OCI-LY7 (cell line): ENCODE results near the gene ATF2. TPM values are rescaled to one million over a fixed set of nuclear protein-coding genes. Genes with fewer than 3 reads are reported as not detected.

ENCODE experiments used
- BruUV-seq: library from RNA; stranded (reverse); fragments of 400-500 nt; replicated peaks from 2 replicates; lab custom pipeline; 2021; lab: Mats Ljungman, UMichigan
- CTCF ChIA-PET: fragments of 300-600 bp; sonication (Branson Sonifier 250); formaldehyde crosslinking; loops from one replicate; lab custom pipeline; 2022; ENCODE audit warnings: antibody characterized with exemption; ENCODE audit not compliant: unreplicated experiment; lab: Charles Lee
- POLR2A ChIA-PET: fragments of 300-600 bp; sonication (Branson Sonifier 250); formaldehyde crosslinking; loops from one replicate; lab custom pipeline; 2022; ENCODE audit warnings: antibody characterized with exemption; lab: Charles Lee
- DNase-seq: peaks from one replicate; pipeline ENCODE4 v3.0.0-alpha.2; 2015; ENCODE audit warnings: low spot score
- H2AFZ ChIP-seq: fragments of 200-600 bp; sonication (generic), shearing (Covaris generic); 2 replicates; pipeline ENCODE4 v1.6.1; 2014; ENCODE audit warnings: mild to moderate bottlenecking, antibody characterized with exemption, low read length, moderate library complexity
- H3K27ac ChIP-seq: fragments of 200-600 bp; sonication (generic); 2 replicates; pipeline ENCODE4 v1.5.1; 2014; ENCODE audit warnings: mixed run types, low read depth, mild to moderate bottlenecking, moderate library complexity, low read length, inconsistent platforms; ENCODE audit not compliant: poor library complexity, severe bottlenecking
- H3K36me3 ChIP-seq: fragments of 200-600 bp; sonication (generic); 2 replicates; pipeline ENCODE4 v1.6.1; 2014; ENCODE audit warnings: mild to moderate bottlenecking, antibody characterized with exemption, low read length, moderate library complexity, mixed read lengths; ENCODE audit not compliant: insufficient read depth
- H3K4me1 ChIP-seq: fragments of 200-600 bp; sonication (generic); 2 replicates; pipeline ENCODE4 v1.5.1; 2014; ENCODE audit warnings: mild to moderate bottlenecking, low read length; ENCODE audit not compliant: insufficient read depth, poor library complexity, severe bottlenecking
- H3K4me2 ChIP-seq: fragments of 200-600 bp; sonication (generic); 2 replicates; pipeline ENCODE4 v1.6.1; 2014; ENCODE audit warnings: mild to moderate bottlenecking, low read length
- H3K4me3 ChIP-seq: fragments of 200-600 bp; sonication (generic); 2 replicates; pipeline ENCODE4 v1.5.1; 2014; ENCODE audit warnings: mild to moderate bottlenecking, low read depth, low read length; ENCODE audit not compliant: poor library complexity, severe bottlenecking
- H3K79me2 ChIP-seq: fragments of 200-600 bp; sonication (generic); 2 replicates; pipeline ENCODE4 v1.6.1; 2016; ENCODE audit warnings: low read depth, mild to moderate bottlenecking, low read length, moderate library complexity, mixed read lengths; ENCODE audit not compliant: insufficient read depth
- H3K9me2 ChIP-seq: fragments of 200-600 bp; sonication (generic); 2 replicates; pipeline ENCODE4 v1.6.1; 2016; ENCODE audit warnings: mild to moderate bottlenecking, low read length, mixed read lengths; ENCODE audit not compliant: insufficient read depth
- H3K9me3 ChIP-seq: fragments of 200-600 bp; sonication (generic); 2 replicates; pipeline ENCODE4 v1.6.1; 2014; ENCODE audit warnings: mild to moderate bottlenecking, mixed run types, low read length, mixed read lengths
- H4K20me1 ChIP-seq: fragments of 200-600 bp; sonication (generic); 2 replicates; pipeline ENCODE4 v1.6.1; 2014; ENCODE audit warnings: mild to moderate bottlenecking, antibody characterized with exemption, low read length, moderate library complexity, mixed read lengths; ENCODE audit not compliant: insufficient read depth
- CTCF ChIP-seq: fragments of 200-600 bp; sonication (generic); conservative IDR thresholded peaks from 2 replicates; pipeline ENCODE4 v1.5.1; 2014; ENCODE audit warnings: mild to moderate bottlenecking, antibody characterized with exemption, low read length, moderate library complexity, mixed read lengths
- EZH2phosphoT487 ChIP-seq: fragments of 200-600 bp; sonication (generic); IDR thresholded peaks from 2 replicates; pipeline ENCODE4 v1.6.1; 2018; ENCODE audit warnings: low read depth, borderline replicate concordance, mild to moderate bottlenecking, mixed run types, antibody characterized with exemption, low read length, moderate library complexity, mixed read lengths
- intact Hi-C: fragments of 100-400 bp; cut with micrococcal nuclease; formaldehyde crosslinking; loops from one replicate; pipeline ENCODE4 v1.10.0; 2022; ENCODE audit not compliant: unreplicated experiment
- total RNA-seq, 2 experiments: library from RNA; depleted of rRNA in 1 of 2; stranded (reverse); fragments of >200 nt in 1 of 2; shearing (Covaris generic) in 1 of 2; gene quantifications; 2 replicates each; pipeline ENCODE4 v1.2.3, GENCODE V29; 2014 to 2022

The ATF2 gene
- total RNA-seq, 2 experiments from 2014 or later = 22.7 to 43.3 TPM

- peak within 1 kb of the TSS; percentile 93 for H3K4me2 ChIP-seq
- peak; percentile 97 for DNase-seq
- no peaks in the 10 kb centered on the region for H3K9me3 ChIP-seq
- TF ChIP-seq CTCF = peak; percentile 42; the same call in 1 of the 2 replicates
- no peak for TF ChIP-seq EZH2phosphoT487
- ChIA-PET CTCF (no interaction called here), POLR2A (interaction anchor here (4.3 kb wide), 1 partner anchor 12 kb away, joined by 38 read pairs; the partner anchor contains the start of gene ATF2)
- peaks cover 31% of the 10 kb centered on the region for H3K4me1 ChIP-seq
- no TSS peak for BruUV-seq
- peak within 1 kb of the TSS; percentile 92 for H2AFZ ChIP-seq
- H3K27ac ChIP-seq = peak within 1 kb of the TSS; percentile 67
- peak within 1 kb of the TSS; percentile 85 for H3K4me3 ChIP-seq
- peaks cover 49% of the 10 kb centered on the region for H3K79me2 ChIP-seq
- peaks cover 48% of the 10 kb centered on the region for H3K36me3 ChIP-seq
- H4K20me1 ChIP-seq = peaks cover 39% of the 10 kb centered on the region
- no peaks in the 10 kb centered on the region for H3K9me2 ChIP-seq
- intact Hi-C loops = loop anchor here (1.0 to 10.0 kb wide), 4 partner anchors 13 to 824 kb away; partner anchors contain the start of genes ATF2 and LNPK
These were observed 13.3 kb upstream of the ATF2 start, which contains the start of gene ATP5MC3 for GRCh38 chr2:175181104-175181876. TSS of gene ATP5MC3 (minus strand) at chr2:175181710. CDS start at chr2:175181393, 317 bp downstream.

- Histone ChIP-seq H3K4me3 (peak overlapping the region; percentile 85), H3K36me3 (peaks cover 54% of the 10 kb centered on the region), H3K79me2 (peaks cover 49% of the 10 kb centered on the region), H3K9me2 (no peaks in the 10 kb centered on the region), H2AFZ (no peak overlapping the region), H3K27ac (peak overlapping the region; percentile 67), H4K20me1 (peaks cover 39% of the 10 kb centered on the region), H3K4me1 (peaks cover 31% of the 10 kb centered on the region), H3K9me3 (no peaks in the 10 kb centered on the region), H3K4me2 (peak overlapping the region; percentile 93)
- TF ChIP-seq CTCF = no peak
- BruUV-seq = no TSS peak
- DNase-seq = peak; percentile 71
- CTCF ChIA-PET = no interaction called here
- intact Hi-C loops = loop anchor here (1.0 to 10.0 kb wide), 4 partner anchors 12 to 824 kb away; partner anchors contain the start of genes ATF2 and LNPK
- POLR2A ChIA-PET = interaction anchor here (4.3 kb wide), 1 partner anchor 12 kb away, joined by 38 read pairs; the partner anchor contains the start of gene ATF2
These were observed 12.7 kb upstream of the ATF2 start for GRCh38 chr2:175180701-175181103.

- no peaks in the 10 kb centered on the region for H3K9me3 ChIP-seq
- H3K4me2 ChIP-seq = no peak overlapping the region
- peaks cover 92% of the 10 kb centered on the region for H3K36me3 ChIP-seq
- BruUV-seq = no TSS peak
- DNase-seq = no peak
- H3K9me2 ChIP-seq = no peaks in the 10 kb centered on the region
- POLR2A ChIA-PET = interaction anchor here (1.6 to 4.3 kb wide), 2 partner anchors 8 to 38 kb away, joined by 6 to 38 read pairs; partner anchors contain the start of gene ATF2
- H3K4me1 ChIP-seq = peaks cover 21% of the 10 kb centered on the region
- intact Hi-C loops = no loop called here
- TF ChIP-seq CTCF (no peak), EZH2phosphoT487 (no peak)
- peaks cover 45% of the 10 kb centered on the region for H4K20me1 ChIP-seq
- H3K79me2 ChIP-seq = peaks cover 49% of the 10 kb centered on the region
- H3K27ac ChIP-seq = no peak overlapping the region
- no peak overlapping the region for H2AFZ ChIP-seq
- CTCF ChIA-PET = no interaction called here
- H3K4me3 ChIP-seq = no peak overlapping the region
These were observed 8.6 kb upstream of the ATF2 start for GRCh38 chr2:175176624-175177023.
